Measurements from ENCODE around the gene GTSE1.

DNA sequence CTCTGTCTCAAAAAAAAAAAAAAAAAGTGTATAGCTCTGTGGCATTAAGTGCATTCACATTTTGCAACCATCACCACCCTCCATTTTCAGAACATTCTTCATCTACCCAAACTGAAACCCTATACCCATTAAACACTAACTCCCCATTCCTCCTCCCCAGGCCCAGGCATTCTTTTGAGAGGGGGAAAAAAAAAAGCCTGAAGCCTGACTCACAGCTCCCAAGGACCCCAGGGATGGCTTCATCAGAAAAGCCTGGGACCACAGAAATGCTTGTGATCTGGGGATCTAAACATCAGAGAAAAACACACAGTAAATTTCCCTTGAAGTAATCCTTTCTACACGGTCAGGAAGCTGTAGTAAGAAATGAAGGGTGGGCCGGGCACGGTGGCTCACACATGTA, 10.7 kb upstream of the GTSE1 start:
- TF ChIP-seq, protein P1, sequence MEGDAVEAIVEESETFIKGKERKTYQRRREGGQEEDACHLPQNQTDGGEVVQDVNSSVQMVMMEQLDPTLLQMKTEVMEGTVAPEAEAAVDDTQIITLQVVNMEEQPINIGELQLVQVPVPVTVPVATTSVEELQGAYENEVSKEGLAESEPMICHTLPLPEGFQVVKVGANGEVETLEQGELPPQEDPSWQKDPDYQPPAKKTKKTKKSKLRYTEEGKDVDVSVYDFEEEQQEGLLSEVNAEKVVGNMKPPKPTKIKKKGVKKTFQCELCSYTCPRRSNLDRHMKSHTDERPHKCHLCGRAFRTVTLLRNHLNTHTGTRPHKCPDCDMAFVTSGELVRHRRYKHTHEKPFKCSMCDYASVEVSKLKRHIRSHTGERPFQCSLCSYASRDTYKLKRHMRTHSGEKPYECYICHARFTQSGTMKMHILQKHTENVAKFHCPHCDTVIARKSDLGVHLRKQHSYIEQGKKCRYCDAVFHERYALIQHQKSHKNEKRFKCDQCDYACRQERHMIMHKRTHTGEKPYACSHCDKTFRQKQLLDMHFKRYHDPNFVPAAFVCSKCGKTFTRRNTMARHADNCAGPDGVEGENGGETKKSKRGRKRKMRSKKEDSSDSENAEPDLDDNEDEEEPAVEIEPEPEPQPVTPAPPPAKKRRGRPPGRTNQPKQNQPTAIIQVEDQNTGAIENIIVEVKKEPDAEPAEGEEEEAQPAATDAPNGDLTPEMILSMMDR (IDR thresholded peaks at IDR 0.05): no peak
- TF ChIP-seq POLR2A (IDR thresholded peaks at IDR 0.05) (no peak), EP300 (IDR thresholded peaks at IDR 0.05) (no peak)
